GM18867 (cell line): Measurements from ENCODE around the gene EPB41L2.

Source experiments
- ATAC-seq: cut with Tn5 transposase; IDR thresholded peaks from one replicate; pipeline ENCODE4 v1.9.1; 2021; ENCODE audit warnings: mild to moderate bottlenecking, moderate library complexity; ENCODE audit not compliant: unreplicated experiment

EPB41L2 gene

GRCh38 chr6:130847001-130847910 is 215.8 kb downstream of the EPB41L2 start:
- ATAC-seq: no peak

DNA sequence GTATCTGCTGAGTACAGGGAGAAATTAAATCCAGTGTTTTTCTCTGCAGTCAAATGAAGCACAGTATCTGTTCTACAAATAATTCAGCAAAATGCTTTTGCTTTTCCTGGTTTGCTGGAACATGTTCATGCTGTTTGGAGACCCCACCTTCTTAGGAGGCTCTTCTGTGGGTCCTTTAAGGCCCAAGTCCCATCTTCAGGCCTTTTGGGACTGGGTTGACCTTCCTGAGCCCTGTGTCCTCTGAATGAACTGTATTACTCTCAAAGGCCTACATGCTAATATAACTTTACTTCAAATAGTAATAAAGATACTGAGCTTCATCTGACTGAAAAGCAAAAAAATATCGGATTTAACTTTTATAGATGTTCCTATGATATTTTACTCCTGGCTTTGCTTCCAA is 216.5 kb downstream of the EPB41L2 start:
- ATAC-seq: no peak

GRCh38 chr6:130843575-130844320 is 219.3 kb downstream of the EPB41L2 start:
- peak; percentile 92 for ATAC-seq

- ATAC-seq: no peak
These were observed 221.8 kb downstream of the EPB41L2 start for GRCh38 chr6:130841128-130841728.

GRCh38 chr6:130840050-130840449 is 223.0 kb downstream of the EPB41L2 start:
- peak; percentile 39 for ATAC-seq

GRCh38 chr6:130839379-130839778 is 223.7 kb downstream of the EPB41L2 start:
- no peak for ATAC-seq

- no peak for ATAC-seq
These were observed 224.1 kb downstream of the EPB41L2 start for GRCh38 chr6:130838951-130839350.

DNA sequence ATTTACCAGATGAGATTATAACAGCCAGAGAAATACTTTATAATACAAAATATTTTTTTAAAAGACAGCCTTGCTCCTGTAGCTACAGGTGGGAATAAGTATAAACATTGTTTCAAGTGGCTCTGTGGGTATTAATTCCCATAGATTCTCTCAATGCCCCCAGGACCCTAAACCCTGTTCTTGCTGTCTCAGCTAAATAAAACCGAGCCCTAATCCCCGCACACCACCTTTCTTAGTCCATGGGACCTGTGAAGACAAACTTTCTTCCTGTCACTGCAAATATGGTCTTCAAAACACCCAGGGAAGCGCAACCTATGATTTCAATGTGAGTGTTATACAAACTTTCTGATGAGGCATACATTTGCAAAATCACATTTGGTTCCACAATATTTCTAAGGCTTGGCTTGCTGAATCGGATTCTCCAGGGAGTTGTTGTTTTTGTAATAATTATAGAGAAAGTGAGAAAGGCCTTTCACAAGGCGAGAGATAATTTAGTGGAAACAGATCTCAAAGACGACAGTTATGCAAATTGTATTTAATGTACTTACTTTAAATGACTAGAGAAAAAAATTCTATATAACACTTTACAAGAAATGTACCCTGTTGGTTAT is 224.7 kb downstream of the EPB41L2 start:
- no peak for ATAC-seq

DNA sequence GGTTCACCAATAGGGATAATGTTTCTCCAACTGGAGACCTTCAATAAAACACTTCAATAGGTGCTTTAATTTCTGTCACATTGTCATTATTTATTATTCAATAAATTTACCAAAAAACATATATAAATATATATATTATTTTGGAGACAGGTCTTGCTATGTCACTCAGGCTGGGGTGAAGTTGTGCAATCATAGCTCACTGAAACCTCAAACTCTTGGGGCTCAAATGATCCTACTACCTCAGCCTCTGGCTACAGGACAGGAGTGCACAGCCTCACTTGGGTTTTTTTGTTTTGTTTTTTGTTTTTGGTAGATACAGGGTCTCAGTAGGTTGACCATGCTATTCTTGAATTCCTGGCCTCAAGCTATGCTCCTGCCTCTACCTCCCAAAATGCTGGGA is 226.0 kb downstream of the EPB41L2 start:
- ATAC-seq: no peak

GRCh38 chr6:130836055-130836640 is 226.9 kb downstream of the EPB41L2 start:
- ATAC-seq: no peak

DNA sequence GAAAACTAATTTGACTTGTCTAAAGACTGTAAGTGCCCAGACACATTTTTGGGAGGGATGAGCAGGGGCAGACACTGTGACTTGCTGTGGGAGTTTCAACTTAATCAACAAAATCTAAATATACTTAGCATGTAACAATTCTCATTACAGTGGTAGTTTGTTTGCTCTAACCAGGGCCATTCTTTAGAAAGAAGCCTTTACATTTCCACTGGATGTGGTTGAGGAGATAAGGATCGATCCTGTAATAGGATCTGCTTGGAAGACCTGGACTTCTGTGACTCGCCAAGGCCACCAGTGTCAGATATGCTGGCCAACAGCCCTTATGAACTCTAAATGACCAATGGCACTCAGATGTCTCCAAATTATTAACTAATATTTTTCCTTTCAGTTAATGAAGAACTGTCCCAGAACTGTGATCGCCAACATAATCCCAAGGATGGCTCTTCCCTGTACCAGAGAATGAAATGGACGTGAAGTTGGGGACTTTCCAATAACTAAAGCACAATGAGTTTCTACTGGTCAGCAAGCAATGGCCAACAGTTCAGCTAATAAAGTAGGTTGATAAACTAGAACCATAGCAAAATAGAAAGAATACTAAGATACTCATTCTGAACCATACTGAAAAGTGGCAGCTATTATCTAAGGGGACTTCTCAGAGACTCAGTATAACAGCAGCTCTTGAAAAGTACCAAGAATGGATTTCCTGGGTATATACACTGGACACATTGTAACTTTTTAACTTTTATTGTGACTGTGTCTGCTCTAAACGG is 228.4 kb downstream of the EPB41L2 start:
- ATAC-seq: no peak

DNA sequence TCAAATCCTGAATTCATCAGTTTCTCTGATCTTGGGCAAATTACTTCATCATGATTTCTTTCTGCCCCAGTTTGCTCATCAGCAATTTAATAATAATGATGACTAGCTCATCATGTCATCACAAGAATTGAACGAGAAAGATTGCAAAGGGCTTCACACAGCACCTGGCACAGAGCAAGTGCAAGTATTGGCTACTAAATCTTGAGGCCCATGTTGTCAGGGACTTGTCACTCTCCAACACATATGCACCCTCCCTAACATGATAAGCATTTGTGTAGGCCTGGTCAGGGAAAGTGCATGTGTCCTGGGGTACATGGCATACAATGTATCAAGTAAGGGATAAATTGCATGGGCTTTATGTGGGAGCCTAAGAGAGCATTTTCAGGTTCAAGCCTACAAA is 229.5 kb downstream of the EPB41L2 start:
- ATAC-seq: no peak

DNA sequence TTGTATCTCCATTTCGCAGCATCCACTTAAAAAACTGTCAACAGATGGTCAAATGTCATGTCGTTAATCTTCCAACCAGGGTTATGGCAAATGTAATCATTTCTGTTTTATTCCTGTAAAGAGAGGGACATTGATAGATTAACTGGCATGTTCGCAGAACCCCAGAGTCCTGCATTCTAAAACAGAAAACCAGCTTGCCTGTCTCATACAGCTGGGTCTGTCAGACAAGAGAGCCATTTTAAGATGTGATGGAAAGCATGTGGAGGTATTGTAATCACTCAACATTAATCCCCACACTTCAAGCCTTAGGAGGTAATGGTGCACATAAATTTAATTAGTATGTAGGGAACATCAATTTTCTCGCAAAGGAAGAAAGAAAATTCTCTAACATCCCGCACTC is 231.4 kb downstream of the EPB41L2 start:
- no peak for ATAC-seq

DNA sequence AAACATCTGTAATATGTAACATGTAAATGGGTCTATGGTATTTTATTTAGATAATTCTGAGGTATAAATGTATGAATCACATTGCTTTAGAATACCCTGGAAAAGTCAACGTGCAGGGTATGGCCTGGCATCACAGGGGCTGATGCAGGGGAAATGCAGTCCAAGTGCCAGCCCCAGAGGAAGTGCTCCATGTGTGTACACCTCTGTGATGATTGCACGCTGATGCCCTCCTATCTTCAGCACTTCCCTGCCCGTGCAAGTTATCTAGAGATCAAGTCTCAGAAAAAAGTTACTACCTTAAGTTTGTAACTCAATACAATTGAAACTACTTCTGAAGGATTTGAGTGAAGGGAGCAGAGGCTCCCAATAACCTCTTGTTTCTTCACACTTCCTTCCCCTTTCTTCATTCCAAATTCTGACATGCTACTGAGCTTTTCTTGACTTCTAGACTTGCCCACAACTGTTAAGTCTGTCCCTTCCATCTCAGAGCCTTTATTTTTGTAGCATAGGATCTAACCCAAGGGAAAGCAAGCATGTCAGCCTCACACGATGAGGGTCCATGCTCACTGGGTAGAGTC is 233.6 kb downstream of the EPB41L2 start:
- ATAC-seq: no peak

DNA sequence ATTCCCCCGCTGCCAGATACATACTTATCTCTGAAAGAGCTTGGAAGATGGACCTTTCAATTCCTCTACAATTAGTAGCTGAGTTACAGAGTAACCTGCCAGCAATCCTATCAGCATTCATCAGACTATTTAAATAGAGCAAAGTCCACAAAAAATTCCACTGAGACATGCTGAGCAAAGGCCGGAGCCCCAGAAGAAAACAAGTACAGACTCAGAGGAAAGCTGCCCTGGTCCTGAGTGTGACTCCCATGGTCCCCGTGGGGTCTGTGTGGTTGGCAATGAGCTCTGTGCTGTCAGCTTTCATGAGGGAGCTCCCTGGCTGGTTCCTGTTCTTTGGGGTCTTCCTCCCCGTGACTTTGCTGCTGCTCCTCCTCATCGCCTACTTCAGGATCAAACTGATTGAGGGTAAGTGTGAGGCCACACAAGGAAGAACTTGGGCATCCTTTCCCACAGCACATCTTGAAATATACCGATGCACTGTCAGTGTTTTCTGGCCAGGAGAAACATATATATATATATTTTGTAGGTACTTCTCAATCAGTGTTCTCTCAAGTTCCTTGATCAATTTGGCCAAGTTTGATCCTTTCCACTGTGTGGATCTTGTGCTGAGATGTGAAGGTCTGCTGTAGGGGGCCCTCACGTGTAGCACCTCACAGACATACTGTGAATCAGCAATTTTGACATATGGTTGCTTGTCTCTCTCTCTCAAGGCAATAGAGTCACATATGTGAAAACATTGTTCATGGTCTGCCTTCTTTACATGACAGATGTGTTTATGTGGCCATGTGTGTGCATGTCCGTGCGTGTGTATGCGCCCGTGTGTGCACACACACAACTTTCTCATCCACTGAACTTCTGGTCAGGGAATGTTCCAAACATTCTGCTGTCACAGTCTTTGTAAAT is 235.5 kb downstream of the EPB41L2 start, which contains the start of gene SMLR1:
SMLR1 (plus strand) TSS at position 160 of the 903 bp plus-strand sequence; CDS start at position 168, 8 bp downstream.
- ATAC-seq: no peak

DNA sequence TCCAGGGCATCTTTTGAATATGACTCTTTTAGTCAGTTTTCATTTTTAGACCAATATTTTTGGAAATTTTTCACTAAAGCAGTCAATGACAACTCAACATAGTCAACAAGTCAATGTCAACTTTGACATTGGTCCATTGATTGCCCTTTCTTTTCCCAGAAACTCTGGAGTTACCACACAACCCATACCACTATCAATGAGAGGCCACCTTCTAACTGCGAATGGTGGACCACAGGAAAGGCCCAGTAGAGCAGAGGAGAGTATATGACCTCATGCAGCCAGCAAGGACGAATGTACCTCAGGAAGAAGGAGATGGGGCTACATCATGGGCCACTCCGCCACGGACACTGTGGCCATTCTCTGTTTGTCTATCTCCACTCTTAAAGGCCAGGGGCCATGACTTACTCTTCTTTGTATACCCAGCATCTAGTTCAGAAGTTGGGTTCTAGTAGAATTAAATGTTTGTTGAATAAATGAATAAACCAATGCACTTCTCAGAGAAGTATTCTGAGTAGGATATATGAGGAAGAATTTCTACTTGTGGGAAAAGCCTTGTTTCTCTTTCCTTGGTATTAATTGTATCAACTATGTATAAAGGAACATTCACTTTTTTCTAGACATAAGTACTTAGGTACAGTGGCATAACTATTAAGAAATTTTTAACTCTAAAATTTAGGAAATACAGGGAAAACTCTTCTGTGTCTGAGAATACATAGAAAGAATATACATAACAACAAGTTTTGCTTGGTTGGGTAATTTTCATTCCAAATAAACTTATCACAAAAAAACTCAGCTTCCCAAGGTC is 236.4 kb downstream of the EPB41L2 start:
- no peak for ATAC-seq

- ATAC-seq: peak; percentile 88
These were observed 237.1 kb downstream of the EPB41L2 start for GRCh38 chr6:130825772-130826441.
